Activated T-cell treated with anti-CD3 and anti-CD28 coated beads, Interleukin-2, amount 50 U/mL, for 1 hour (primary cell): ENCODE results near the gene TMEM126B.
"Not testable (repeated sequence)": the region's sequence is repeated elsewhere in the genome, so short reads cannot be mapped to it uniquely, and the experiment has no call there.

Experiments used
- DNase-seq: peaks from one replicate; pipeline ENCODE4 v3.0.0-alpha.2; 2020

The TMEM126B gene

GRCh38 chr11:85651118-85651517 lies 22.7 kb downstream of the TMEM126B start:
- DNase-seq: no peak

DNA sequence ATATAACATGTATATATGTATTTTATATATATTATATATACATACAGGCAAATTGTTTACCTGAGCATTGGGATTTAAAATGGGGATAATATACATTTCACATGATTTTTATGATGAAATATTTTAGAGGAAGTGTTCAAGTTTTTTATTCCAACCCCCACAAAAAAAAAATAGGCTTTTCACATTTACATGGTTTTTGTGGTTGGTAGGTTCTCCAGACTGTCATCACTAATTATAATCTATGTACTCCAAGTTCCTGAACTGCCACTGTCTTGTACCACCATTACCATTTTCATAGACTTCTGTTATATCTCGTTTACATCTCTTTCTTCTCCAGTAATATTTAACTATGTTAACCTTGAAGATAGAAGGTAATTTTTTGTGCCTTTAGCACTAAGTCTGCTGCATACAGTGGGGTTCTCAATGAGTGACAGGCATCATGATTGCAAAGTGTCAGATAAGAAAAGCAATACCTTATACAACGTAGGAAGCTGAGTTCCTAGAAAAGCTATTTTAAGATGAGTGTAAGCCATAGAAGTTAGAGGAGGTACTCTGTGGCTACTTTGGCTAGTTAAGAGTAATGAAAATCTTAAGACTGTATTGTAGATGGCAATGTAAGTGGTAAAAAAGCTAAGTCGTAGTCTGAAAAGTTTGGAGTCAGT lies 24.5 kb downstream of the TMEM126B start:
- DNase-seq: no peak

DNA sequence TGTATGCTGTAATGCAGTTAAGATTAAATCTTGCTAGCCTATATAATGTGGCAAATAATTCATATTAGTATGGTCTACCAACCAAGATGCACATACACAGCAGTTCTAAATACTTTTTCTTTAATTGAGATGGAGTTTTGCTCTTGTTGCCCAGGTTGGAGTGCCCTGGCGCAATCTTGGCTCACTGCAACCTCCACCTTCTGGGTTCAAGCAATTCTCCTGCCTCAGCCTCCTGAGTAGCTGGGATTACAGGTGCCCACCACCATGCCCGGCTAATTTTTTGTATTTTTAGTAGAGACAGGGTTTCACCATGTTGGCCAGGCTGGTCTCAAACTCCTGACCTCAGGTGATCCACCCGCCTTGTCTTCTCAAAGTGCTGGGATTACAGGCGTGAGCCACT lies 25.9 kb downstream of the TMEM126B start:
- DNase-seq: not testable (repeated sequence)

DNA sequence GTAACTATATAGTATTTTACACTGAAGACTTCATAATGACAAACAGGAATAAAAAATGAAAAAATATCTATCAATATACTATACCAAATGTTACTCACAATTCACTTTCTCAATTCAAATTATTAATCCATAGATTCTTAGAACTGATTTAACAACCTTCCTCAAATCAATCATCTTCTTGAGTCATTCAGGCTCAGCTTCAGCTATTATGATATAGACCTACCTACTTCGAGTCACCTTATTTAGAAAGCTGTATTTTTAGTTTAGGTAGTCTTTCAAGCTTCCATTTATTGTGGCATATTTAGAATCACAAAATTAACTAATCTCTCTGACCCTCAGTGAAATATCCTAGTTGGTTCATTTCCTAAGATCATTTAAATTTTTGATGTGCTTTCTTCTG lies 28.4 kb downstream of the TMEM126B start:
- DNase-seq: no peak

GRCh38 chr11:85658180-85658579 lies 29.8 kb downstream of the TMEM126B start:
- no peak for DNase-seq

- no peak for DNase-seq
Measured at GRCh38 chr11:85661972-85662664, 33.7 kb downstream of the TMEM126B start.

DNA sequence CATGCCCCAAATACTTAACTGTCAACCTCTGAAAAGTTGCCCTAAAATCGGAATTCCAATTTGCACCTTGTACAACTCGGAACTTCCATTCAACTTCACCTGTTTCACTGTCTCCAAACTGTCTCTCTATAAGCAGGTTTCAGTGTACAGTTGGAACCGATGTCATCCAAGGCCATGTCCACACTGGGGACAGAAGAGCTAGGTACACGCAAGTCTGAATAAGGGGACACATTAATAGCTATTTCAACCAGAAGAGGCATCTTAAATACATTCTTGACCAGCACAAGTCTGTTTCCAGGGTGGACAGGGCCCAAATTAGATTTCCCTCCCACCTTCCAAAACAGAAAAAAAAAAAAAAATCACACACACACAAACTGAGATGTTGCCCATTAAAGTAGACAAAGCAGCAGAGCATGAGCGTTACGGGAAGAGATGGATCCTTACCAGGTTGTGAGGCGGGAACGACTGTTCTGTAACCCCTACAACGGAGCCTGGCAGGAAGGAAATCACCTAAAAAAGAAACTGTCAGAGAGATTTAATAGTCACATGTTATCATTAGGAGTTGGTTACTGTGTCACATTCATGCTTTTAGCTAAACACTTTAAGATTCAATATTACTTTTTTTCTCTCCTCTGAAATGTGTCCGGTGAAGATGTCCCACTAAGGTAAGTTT lies 34.8 kb downstream of the TMEM126B start:
- no peak for DNase-seq

GRCh38 chr11:85663753-85664614 lies 35.6 kb downstream of the TMEM126B start:
- DNase-seq: peak; percentile 90

DNA sequence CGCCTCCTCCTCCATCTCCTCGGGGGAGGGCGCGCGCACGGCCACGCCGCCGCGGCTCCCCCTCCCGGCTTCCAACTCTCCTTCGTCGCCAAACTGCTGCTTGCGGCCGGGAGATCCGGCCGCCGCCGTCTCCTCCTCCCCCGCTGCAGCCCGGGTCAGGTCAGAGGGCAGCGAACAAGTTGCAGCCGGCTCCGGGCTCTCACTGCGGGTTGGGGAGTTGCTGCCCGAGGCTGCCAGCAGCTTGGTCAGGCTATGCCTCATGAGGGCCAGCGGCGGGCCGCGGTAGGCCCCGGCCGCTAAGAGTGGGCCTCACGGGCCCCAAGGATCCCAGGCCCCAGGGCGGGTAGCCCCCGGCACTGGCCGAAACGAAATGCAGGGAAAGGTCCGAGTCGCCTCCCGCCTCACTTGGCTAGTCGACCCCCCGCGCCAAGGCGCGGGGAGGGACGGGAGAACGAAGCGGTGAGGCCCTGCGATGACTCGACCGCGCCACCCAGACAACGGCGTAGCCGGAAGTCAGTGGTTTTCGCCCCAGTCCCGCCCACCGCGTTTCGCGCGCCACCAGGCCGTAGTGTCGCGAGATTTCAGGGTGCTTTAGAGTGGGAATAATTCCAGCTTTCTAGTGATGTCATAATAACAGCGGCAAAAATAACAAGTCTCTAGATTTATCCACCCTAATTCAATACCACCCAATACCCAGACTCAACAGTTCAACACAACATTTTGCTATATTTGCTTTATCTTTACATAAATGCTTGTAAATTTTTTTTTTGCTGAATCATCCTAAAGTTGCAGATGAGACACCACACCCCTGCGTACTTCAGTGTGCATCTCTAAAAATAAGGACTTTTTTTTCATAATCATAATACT lies 36.5 kb downstream of the TMEM126B start, which contains the start of gene CREBZF:
Gene CREBZF (minus strand): TSS at position 515 of the 867 bp plus-strand sequence. CDS start 254 bp downstream, at position 261.
- DNase-seq: peak; percentile 91

DNA sequence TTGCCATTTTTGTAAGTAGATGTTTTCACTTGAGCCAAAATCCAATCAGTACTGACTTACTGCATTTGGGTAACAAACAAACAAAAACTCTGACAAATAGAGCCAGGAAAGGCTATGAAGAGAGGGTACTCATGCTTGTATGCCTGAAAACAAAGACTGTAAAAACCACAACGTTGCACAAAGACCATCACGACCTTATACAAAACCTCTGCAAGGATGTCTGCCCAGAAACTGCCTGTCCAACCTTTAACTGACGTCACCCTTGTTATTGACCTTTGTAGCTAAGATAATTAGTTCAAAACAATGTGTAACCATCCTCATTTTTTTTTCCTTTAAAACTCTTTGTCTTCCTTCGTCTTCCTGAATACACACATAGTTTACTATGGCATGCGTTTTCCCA lies 37.3 kb downstream of the TMEM126B start:
- no peak for DNase-seq

DNA sequence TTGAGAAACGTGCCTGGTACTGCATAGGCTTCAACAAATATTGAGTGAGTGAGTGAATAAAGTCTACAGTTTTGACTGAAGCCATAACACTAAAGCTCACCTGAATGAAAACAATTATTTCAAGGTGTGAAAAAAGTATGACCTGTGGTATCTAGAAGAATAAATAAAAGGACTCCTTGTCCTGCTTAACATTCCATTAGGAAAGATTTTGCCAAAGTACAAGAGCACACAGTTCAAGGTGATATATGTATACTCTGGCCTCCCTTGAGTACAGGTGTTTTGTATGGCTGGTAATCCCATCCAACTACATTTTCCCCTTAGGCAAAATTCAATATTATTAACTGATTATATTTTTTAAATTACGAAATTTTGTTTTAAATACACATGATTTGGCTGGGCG lies 38.3 kb downstream of the TMEM126B start:
- DNase-seq: no peak

DNA sequence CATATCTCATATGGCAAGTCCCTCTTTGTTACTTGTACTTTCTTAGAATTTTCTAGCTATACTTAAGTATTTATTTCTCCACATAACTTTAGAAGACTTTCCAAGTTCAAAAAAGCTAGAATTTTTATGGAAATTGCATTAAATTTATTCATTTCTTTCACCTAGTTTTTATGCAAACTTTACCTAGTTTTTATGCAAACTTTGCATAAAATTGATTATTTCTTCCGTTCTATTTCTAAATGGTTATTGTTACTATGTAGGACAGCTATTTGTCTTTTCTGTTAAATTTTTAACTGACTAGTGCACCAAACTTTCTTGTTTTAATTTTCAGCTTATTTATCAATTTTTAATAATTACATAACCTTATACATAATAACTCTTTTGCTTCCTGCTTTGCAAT lies 39.8 kb downstream of the TMEM126B start:
- DNase-seq: no peak

DNA sequence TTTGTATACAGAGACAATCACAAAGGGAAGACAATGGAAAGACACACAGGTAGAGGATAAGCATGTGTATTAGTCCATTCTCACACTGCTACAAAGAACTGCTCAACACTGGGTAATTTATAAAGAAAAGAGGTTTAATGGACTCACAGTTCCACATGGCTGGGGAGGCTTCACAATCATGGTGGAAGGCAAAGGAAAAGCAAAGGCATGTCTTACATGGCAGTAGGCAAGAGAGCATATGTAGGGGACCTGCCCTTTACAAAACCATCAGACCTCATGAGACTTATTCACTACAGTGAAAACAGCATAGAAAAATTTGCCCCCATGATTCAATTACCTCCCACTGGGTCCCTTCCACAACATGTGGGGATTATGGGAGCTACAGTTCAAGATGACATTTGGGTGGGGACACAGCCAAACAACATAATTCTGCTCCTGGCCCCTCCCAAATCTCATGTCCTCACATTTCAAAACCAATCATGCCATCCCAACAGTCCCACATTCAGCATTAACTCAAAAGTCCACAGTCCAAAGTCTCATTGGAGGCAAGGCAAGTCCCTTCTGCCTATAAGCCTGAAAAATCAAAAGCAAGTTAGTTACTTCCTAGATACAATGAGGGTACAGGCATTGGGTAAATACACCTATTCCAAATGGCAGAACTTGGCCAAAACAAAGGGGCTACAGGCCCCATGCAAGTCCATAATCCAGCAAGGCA lies 42.7 kb downstream of the TMEM126B start:
- DNase-seq: not testable (repeated sequence)

- no peak for DNase-seq
Measured at GRCh38 chr11:85672105-85672902, 43.9 kb downstream of the TMEM126B start.

DNA sequence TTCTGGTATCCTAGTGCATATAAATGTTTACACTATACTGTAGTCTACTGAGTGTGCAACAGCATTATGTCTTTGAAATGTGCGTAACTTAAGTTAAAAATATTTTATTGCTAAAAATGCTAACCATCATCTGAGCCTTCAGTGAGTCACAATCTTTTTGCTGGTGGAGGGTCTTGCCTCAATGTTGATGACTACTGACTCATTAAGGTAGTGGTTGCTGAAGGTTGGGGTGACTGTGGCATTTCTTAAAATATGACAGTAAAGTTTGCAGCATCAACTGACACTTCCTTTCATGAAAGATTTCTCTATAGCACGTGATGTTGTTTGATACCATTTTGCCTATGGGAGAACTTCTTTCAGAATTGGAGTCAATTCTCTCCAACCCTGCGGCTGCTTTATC lies 45.0 kb downstream of the TMEM126B start:
- no peak for DNase-seq

- no peak for DNase-seq
Measured at GRCh38 chr11:85679576-85679975, 51.2 kb downstream of the TMEM126B start.

- no peak for DNase-seq
Measured at GRCh38 chr11:85680897-85681296, 52.5 kb downstream of the TMEM126B start.

GRCh38 chr11:85682330-85683305 lies 54.2 kb downstream of the TMEM126B start:
- peak; percentile 68 for DNase-seq
